ENCODE results near the gene MYO5B.

MYO5B gene

DNA sequence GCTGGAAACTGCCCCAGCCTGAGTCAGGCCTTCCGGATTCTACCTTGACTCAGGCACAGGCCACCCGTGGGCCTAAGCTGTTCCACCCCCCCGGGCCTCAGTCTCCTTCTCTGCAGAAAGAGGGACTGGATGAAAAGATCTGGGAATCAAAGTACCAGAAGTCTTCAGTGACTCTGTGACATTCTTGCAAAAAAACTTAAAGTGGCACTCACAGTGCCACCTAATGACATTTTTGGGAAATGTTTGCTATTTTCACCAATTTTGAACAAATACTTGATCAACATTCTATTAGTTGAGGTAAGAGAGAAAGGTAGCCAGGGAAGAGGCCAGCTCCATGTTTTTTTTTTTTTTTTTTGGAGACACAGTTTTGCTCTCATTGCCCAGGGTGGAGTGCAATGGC lies 333.3 kb downstream of the MYO5B start:
- H3K79me2 ChIP-seq (ENCODE audit: insufficient read depth, low read length), result no peaks in the 10 kb centered on the region
- H3K27me3 ChIP-seq (ENCODE audit: low read length), result no peaks in the 10 kb centered on the region
- no peaks in the 10 kb centered on the region for H3K9me2 ChIP-seq (replicated peaks; ENCODE audit: insufficient read depth, low read length)
- TF ChIP-seq, protein P1, sequence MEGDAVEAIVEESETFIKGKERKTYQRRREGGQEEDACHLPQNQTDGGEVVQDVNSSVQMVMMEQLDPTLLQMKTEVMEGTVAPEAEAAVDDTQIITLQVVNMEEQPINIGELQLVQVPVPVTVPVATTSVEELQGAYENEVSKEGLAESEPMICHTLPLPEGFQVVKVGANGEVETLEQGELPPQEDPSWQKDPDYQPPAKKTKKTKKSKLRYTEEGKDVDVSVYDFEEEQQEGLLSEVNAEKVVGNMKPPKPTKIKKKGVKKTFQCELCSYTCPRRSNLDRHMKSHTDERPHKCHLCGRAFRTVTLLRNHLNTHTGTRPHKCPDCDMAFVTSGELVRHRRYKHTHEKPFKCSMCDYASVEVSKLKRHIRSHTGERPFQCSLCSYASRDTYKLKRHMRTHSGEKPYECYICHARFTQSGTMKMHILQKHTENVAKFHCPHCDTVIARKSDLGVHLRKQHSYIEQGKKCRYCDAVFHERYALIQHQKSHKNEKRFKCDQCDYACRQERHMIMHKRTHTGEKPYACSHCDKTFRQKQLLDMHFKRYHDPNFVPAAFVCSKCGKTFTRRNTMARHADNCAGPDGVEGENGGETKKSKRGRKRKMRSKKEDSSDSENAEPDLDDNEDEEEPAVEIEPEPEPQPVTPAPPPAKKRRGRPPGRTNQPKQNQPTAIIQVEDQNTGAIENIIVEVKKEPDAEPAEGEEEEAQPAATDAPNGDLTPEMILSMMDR (IDR thresholded peaks at IDR 0.05; ENCODE audit: insufficient read depth, low read length, poor library complexity, severe bottlenecking), result no peak
- no peak for TF ChIP-seq EZH2phosphoT487 (conservative IDR thresholded peaks at IDR 0.05; ENCODE audit: low read length)
- H3K36me3 ChIP-seq (ENCODE audit: low read length), result no peaks in the 10 kb centered on the region
- H3F3A ChIP-seq (ENCODE audit: insufficient read depth), result no peaks in the 10 kb centered on the region
- H3K9me3 ChIP-seq (ENCODE audit: insufficient read depth, low read length), result no peaks in the 10 kb centered on the region
- H3K4me2 ChIP-seq (ENCODE audit: low read depth, low read length, poor library complexity, severe bottlenecking), result no peak overlapping the region
- no peak overlapping the region for H3K9ac ChIP-seq (ENCODE audit: low read length)
- no peaks in the 10 kb centered on the region for H4K20me1 ChIP-seq (ENCODE audit: low read depth, low read length)
- H3K27ac ChIP-seq (ENCODE audit: low read depth, low read length), result no peak overlapping the region
- H2AFZ ChIP-seq (ENCODE audit: low read depth, low read length, severe bottlenecking), result no peak overlapping the region
- no peak overlapping the region for H3K4me3 ChIP-seq (ENCODE audit: insufficient read depth, low read length, poor library complexity, severe bottlenecking)

- Histone ChIP-seq H2AFZ (ENCODE audit: low read depth, low read length, severe bottlenecking) (no peak overlapping the region), H3K9me3 (ENCODE audit: insufficient read depth, low read length) (no peaks in the 10 kb centered on the region), H3K4me2 (ENCODE audit: low read depth, low read length, poor library complexity, severe bottlenecking) (no peak overlapping the region), H3K4me3 (ENCODE audit: insufficient read depth, low read length, poor library complexity, severe bottlenecking) (no peak overlapping the region), H3K9me2 (replicated peaks; ENCODE audit: insufficient read depth, low read length) (no peaks in the 10 kb centered on the region), H4K20me1 (ENCODE audit: low read depth, low read length) (no peaks in the 10 kb centered on the region), H3K36me3 (ENCODE audit: low read length) (no peaks in the 10 kb centered on the region), H3K27me3 (ENCODE audit: low read length) (no peaks in the 10 kb centered on the region), H3K9ac (ENCODE audit: low read length) (no peak overlapping the region), H3F3A (ENCODE audit: insufficient read depth) (no peaks in the 10 kb centered on the region), H3K27ac (ENCODE audit: low read depth, low read length) (no peak overlapping the region), H3K79me2 (ENCODE audit: insufficient read depth, low read length) (no peaks in the 10 kb centered on the region)
- TF ChIP-seq, protein P1 (IDR thresholded peaks at IDR 0.05; ENCODE audit: insufficient read depth, low read length, poor library complexity, severe bottlenecking), result no peak
These were observed 335.2 kb downstream of the MYO5B start for GRCh38 chr18:49859725-49860124.

- H4K20me1 ChIP-seq (ENCODE audit: low read depth, low read length), result no peaks in the 10 kb centered on the region
- no peaks in the 10 kb centered on the region for H3K9me3 ChIP-seq (ENCODE audit: insufficient read depth, low read length)
- H3K27me3 ChIP-seq (ENCODE audit: low read length), result no peaks in the 10 kb centered on the region
- no peak overlapping the region for H3K4me2 ChIP-seq (ENCODE audit: low read depth, low read length, poor library complexity, severe bottlenecking)
- TF ChIP-seq, protein P1 (IDR thresholded peaks at IDR 0.05; ENCODE audit: insufficient read depth, low read length, poor library complexity, severe bottlenecking), result no peak
- no peak for TF ChIP-seq EZH2phosphoT487 (conservative IDR thresholded peaks at IDR 0.05; ENCODE audit: low read length)
- no peaks in the 10 kb centered on the region for H3K9me2 ChIP-seq (replicated peaks; ENCODE audit: insufficient read depth, low read length)
- H3K27ac ChIP-seq (ENCODE audit: low read depth, low read length), result no peak overlapping the region
- no peaks in the 10 kb centered on the region for H3F3A ChIP-seq (ENCODE audit: insufficient read depth)
- no peak overlapping the region for H3K9ac ChIP-seq (ENCODE audit: low read length)
- no peaks in the 10 kb centered on the region for H3K79me2 ChIP-seq (ENCODE audit: insufficient read depth, low read length)
- no peaks in the 10 kb centered on the region for H3K36me3 ChIP-seq (ENCODE audit: low read length)
- no peak overlapping the region for H3K4me3 ChIP-seq (ENCODE audit: insufficient read depth, low read length, poor library complexity, severe bottlenecking)
- H2AFZ ChIP-seq (ENCODE audit: low read depth, low read length, severe bottlenecking), result no peak overlapping the region
These were observed 336.0 kb downstream of the MYO5B start for GRCh38 chr18:49859021-49859359.
